HepG2 (cell line): Measurements from ENCODE around the gene RNF114. TPM values are rescaled to one million over a fixed set of nuclear protein-coding genes. Genes with fewer than 3 reads are reported as not detected.

Experiments used
- AHR ChIP-seq: IDR thresholded peaks from 2 replicates; pipeline ENCODE4 v1.6.1; 2018; ENCODE audit warnings: missing genetic modification reagents, missing compliant biosample characterization
- DNMT3B ChIP-seq: conservative IDR thresholded peaks from 2 replicates; pipeline ENCODE4 v1.6.1; 2016; ENCODE audit warnings: missing biosample characterization, control low read depth
- ETV6 ChIP-seq: sonication (generic); formaldehyde crosslinking; conservative IDR thresholded peaks from 2 replicates; pipeline ENCODE4 v1.4.0; 2020; ENCODE audit warnings: missing genetic modification reagents
- FOXA1 ChIP-seq, 2 experiments: fragments of 450-650 bp in 1 of 2; sonication (generic) in 1 of 2; formaldehyde crosslinking in 1 of 2; IDR thresholded peaks; 2 replicates each; pipeline versions ENCODE4 v1.4.0 to v1.6.1; 2016 to 2020; ENCODE audit warnings: missing genetic modification reagents in 1 of 2
- GATA4 ChIP-seq: sonication (generic); IDR thresholded peaks from 2 replicates; pipeline ENCODE4 v1.6.1; 2016; ENCODE audit warnings: antibody characterized with exemption, low read depth, borderline replicate concordance
- HMG20A ChIP-seq: IDR thresholded peaks from 2 replicates; pipeline ENCODE4 v1.6.1; 2016; ENCODE audit warnings: borderline replicate concordance
- NR2C2 ChIP-seq: sonication (generic); formaldehyde crosslinking; IDR thresholded peaks from 2 replicates; pipeline ENCODE4 v1.4.0; 2020; ENCODE audit warnings: missing genetic modification reagents, mild to moderate bottlenecking, moderate library complexity, borderline replicate concordance
- RAD51 ChIP-seq: fragments of 450-650 bp; IDR thresholded peaks from 2 replicates; pipeline ENCODE4 v1.6.1; 2016; ENCODE audit warnings: borderline replicate concordance
- SPEN ChIP-seq: sonication (generic); formaldehyde crosslinking; IDR thresholded peaks from 2 replicates; pipeline ENCODE4 v1.5.1; 2020; ENCODE audit warnings: low read depth, mild to moderate bottlenecking, missing genetic modification reagents
- SRSF1 ChIP-seq: fragments of 200-400 bp; formaldehyde crosslinking; optimal IDR thresholded peaks from 2 replicates; pipeline ENCODE3; 2017; ENCODE audit warnings: mild to moderate bottlenecking, low read depth, low read length, moderate library complexity
- ZBTB42 ChIP-seq: sonication (generic); formaldehyde crosslinking; IDR thresholded peaks from 2 replicates; pipeline ENCODE4 v1.5.0; 2020; ENCODE audit warnings: mild to moderate bottlenecking, missing genetic modification reagents
- ZKSCAN5 ChIP-seq: sonication (generic); formaldehyde crosslinking; IDR thresholded peaks from 2 replicates; pipeline ENCODE4 v1.5.1; 2020; ENCODE audit warnings: mild to moderate bottlenecking, missing genetic modification reagents
- ZNF326 ChIP-seq: sonication (generic); formaldehyde crosslinking; IDR thresholded peaks from 2 replicates; pipeline ENCODE4 v1.4.0; 2020; ENCODE audit warnings: missing genetic modification reagents, borderline replicate concordance
- ZNF367 ChIP-seq: sonication (generic); formaldehyde crosslinking; IDR thresholded peaks from 2 replicates; pipeline ENCODE4 v1.4.0; 2020; ENCODE audit warnings: missing genetic modification reagents, borderline replicate concordance
- ZNF510 ChIP-seq: sonication (generic); formaldehyde crosslinking; IDR thresholded peaks from 2 replicates; pipeline ENCODE4 v1.4.0; 2020; ENCODE audit warnings: low read depth, mild to moderate bottlenecking, missing genetic modification reagents
- ZNF564 ChIP-seq: sonication (generic); formaldehyde crosslinking; IDR thresholded peaks from 2 replicates; pipeline ENCODE4 v1.8.1; 2023; ENCODE audit warnings: mild to moderate bottlenecking, missing genetic modification reagents
- ZNF709 ChIP-seq: sonication (generic); formaldehyde crosslinking; IDR thresholded peaks from 2 replicates; pipeline ENCODE4 v1.5.0; 2020; ENCODE audit warnings: mild to moderate bottlenecking, missing genetic modification reagents
- ZNF749 ChIP-seq: sonication (generic); formaldehyde crosslinking; IDR thresholded peaks from 2 replicates; pipeline ENCODE4 v1.8.0; 2022; ENCODE audit warnings: mild to moderate bottlenecking, missing genetic modification reagents, moderate library complexity, borderline replicate concordance
- polyA plus RNA-seq, 8 experiments: library from polyadenylated mRNA; depleted of rRNA in 3 of 8; stranded (reverse) in 7 of 8; unstranded in 1 of 8; fragments of >200 nt; fragmentation: Illumina TruSeq in 4 of 8; extraction: Trizol in 4 of 8; gene quantifications; 2 replicates each; pipeline versions ENCODE4 v1.2.1 to v1.2.3, GENCODE V29; 2011 to 2016; ENCODE audit warnings: low read depth in 4 of 8, missing spikeins in 1 of 8, mixed read lengths in 1 of 8; ENCODE audit not compliant: insufficient read depth in 1 of 8
- total RNA-seq, 5 experiments: library from RNA; depleted of rRNA; stranded (reverse); fragments of >200 nt; fragmentation: Illumina TruSeq; extraction: Trizol; gene quantifications; 2 replicates each; pipeline ENCODE4 v1.2.3, GENCODE V29; 2016; ENCODE audit warnings: low read depth in 1 of 5
- TF ChIP-seq, protein P1 (sequence below): sonication (generic); formaldehyde crosslinking; IDR thresholded peaks from 2 replicates; pipeline ENCODE4; 2020; ENCODE audit warnings: missing genetic modification reagents, mild to moderate bottlenecking, borderline replicate concordance
- TF ChIP-seq, protein P2 (sequence below): sonication (generic); formaldehyde crosslinking; IDR thresholded peaks from 2 replicates; pipeline ENCODE4 v1.8.0; 2022; ENCODE audit warnings: mild to moderate bottlenecking, missing genetic modification reagents; ENCODE audit not compliant: insufficient replicate concordance
- TF ChIP-seq, protein P3 (sequence below): sonication (generic); formaldehyde crosslinking; IDR thresholded peaks from 2 replicates; pipeline ENCODE4 v1.4.0; 2020; ENCODE audit warnings: mild to moderate bottlenecking, missing genetic modification reagents, borderline replicate concordance
- TF ChIP-seq, protein P4 (sequence below): sonication (generic); formaldehyde crosslinking; IDR thresholded peaks from 2 replicates; pipeline ENCODE4 v1.4.0; 2020; ENCODE audit warnings: missing genetic modification reagents; ENCODE audit errors: not compliant biosample characterization

RNF114 gene
- total and polyA plus RNA-seq, 2 of the 13 experiments (the other 11 are each of a cell fraction or from before 2014, with no cell fraction given): 119 to 126 TPM

DNA sequence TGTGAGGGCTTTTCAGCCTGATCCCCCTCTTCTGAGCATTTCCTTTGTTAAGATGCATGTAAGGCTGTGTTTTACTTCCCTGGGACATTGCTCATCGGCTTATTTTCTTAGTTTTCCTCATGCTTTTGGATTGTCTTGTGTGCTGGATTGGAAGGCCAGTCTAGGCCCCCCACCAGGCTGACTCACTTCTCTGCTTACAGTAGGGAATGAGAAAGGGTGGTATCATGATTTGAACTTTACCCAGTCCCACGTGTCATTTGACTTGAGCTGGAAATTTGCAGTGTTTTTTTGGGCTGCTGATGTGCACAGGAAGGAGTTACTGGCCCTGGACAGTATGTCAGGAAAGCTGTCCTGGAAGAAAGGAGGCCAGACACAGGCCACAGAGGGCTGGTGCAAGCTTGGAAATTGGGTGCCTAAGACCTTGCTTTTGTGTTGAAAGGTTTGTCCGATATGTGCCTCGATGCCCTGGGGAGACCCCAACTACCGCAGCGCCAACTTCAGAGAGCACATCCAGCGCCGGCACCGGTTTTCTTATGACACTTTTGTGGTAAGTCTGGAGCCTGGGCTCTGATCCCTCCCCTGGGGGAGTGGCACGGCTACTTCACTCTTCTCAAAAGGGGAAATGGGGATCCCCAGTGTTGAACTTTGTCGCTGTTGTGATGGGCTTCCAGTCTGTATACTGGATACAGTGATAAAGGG, 12.8 kb downstream of the RNF114 start (continued):
- TF ChIP-seq, protein P1, sequence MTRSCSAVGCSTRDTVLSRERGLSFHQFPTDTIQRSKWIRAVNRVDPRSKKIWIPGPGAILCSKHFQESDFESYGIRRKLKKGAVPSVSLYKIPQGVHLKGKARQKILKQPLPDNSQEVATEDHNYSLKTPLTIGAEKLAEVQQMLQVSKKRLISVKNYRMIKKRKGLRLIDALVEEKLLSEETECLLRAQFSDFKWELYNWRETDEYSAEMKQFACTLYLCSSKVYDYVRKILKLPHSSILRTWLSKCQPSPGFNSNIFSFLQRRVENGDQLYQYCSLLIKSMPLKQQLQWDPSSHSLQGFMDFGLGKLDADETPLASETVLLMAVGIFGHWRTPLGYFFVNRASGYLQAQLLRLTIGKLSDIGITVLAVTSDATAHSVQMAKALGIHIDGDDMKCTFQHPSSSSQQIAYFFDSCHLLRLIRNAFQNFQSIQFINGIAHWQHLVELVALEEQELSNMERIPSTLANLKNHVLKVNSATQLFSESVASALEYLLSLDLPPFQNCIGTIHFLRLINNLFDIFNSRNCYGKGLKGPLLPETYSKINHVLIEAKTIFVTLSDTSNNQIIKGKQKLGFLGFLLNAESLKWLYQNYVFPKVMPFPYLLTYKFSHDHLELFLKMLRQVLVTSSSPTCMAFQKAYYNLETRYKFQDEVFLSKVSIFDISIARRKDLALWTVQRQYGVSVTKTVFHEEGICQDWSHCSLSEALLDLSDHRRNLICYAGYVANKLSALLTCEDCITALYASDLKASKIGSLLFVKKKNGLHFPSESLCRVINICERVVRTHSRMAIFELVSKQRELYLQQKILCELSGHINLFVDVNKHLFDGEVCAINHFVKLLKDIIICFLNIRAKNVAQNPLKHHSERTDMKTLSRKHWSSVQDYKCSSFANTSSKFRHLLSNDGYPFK: no peak
- TF ChIP-seq SPEN (CRISPR knock-in tag) (peak; percentile 46; the same call in 1 of the 2 replicates), AHR (CRISPR knock-in tag) (no peak), HMG20A (CRISPR knock-in tag) (no peak), DNMT3B (no peak), FOXA1 (IDR thresholded peaks at IDR 0.05) (no peak), FOXA1 (CRISPR knock-in tag; IDR thresholded peaks at IDR 0.05) (no peak), ZNF709 (CRISPR knock-in tag) (no peak), ZNF510 (CRISPR knock-in tag) (no peak), ZNF367 (CRISPR knock-in tag) (no peak), NR2C2 (CRISPR knock-in tag) (0 out of 2 replicates have a peak, but pooled peaks have one; percentile 33), ETV6 (CRISPR knock-in tag) (no peak), ZBTB42 (CRISPR knock-in tag) (no peak), SRSF1 (no peak), GATA4 (no peak; the same call in 1 of the 2 replicates), RAD51 (no peak), ZNF749 (CRISPR knock-in tag) (no peak), ZKSCAN5 (CRISPR knock-in tag) (no peak), ZNF564 (no peak), ZNF326 (no peak)
- TF ChIP-seq, protein P2, sequence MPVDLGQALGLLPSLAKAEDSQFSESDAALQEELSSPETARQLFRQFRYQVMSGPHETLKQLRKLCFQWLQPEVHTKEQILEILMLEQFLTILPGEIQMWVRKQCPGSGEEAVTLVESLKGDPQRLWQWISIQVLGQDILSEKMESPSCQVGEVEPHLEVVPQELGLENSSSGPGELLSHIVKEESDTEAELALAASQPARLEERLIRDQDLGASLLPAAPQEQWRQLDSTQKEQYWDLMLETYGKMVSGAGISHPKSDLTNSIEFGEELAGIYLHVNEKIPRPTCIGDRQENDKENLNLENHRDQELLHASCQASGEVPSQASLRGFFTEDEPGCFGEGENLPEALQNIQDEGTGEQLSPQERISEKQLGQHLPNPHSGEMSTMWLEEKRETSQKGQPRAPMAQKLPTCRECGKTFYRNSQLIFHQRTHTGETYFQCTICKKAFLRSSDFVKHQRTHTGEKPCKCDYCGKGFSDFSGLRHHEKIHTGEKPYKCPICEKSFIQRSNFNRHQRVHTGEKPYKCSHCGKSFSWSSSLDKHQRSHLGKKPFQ (CRISPR knock-in tag): no peak
- TF ChIP-seq, protein P3, sequence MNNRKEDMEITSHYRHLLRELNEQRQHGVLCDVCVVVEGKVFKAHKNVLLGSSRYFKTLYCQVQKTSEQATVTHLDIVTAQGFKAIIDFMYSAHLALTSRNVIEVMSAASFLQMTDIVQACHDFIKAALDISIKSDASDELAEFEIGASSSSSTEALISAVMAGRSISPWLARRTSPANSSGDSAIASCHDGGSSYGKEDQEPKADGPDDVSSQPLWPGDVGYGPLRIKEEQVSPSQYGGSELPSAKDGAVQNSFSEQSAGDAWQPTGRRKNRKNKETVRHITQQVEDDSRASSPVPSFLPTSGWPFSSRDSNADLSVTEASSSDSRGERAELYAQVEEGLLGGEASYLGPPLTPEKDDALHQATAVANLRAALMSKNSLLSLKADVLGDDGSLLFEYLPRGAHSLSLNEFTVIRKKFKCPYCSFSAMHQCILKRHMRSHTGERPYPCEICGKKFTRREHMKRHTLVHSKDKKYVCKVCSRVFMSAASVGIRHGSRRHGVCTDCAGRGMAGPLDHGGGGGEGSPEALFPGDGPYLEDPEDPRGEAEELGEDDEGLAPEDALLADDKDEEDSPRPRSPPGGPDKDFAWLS: no peak
- TF ChIP-seq, protein P4, sequence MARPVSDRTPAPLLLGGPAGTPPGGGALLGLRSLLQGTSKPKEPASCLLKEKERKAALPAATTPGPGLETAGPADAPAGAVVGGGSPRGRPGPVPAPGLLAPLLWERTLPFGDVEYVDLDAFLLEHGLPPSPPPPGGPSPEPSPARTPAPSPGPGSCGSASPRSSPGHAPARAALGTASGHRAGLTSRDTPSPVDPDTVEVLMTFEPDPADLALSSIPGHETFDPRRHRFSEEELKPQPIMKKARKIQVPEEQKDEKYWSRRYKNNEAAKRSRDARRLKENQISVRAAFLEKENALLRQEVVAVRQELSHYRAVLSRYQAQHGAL (CRISPR knock-in tag): no peak
